Muscle layer of colon (tissue), 2 donors: Measurements from ENCODE around the gene THAP4.

Experiments used
- H3K27ac ChIP-seq: one replicate; pipeline ENCODE4 v1.7.0; 2013; ENCODE audit warnings: low read depth, mild to moderate bottlenecking, low read length, moderate library complexity
- H3K27me3 ChIP-seq, 2 donors: one replicate each; pipeline ENCODE4 v1.7.0; 2013; ENCODE audit warnings: low read length in 2 of 2, mild to moderate bottlenecking in 2 of 2; ENCODE audit not compliant: insufficient read depth in 2 of 2, control insufficient read depth in 1 of 2
- H3K36me3 ChIP-seq: one replicate; pipeline ENCODE4 v1.7.0; 2013; ENCODE audit warnings: mild to moderate bottlenecking, low read length; ENCODE audit not compliant: insufficient read depth
- H3K4me1 ChIP-seq: one replicate; pipeline ENCODE4 v1.7.0; 2013; ENCODE audit warnings: mild to moderate bottlenecking, low read length; ENCODE audit not compliant: insufficient read depth
- H3K4me3 ChIP-seq, 2 donors: one replicate each; pipeline ENCODE4 v1.7.0; 2013; ENCODE audit warnings: low read length in 2 of 2, low read depth in 1 of 2, mild to moderate bottlenecking in 1 of 2, moderate library complexity in 1 of 2
- H3K9ac ChIP-seq: one replicate; pipeline ENCODE4 v1.7.0; 2013; ENCODE audit warnings: low read length
- H3K9me3 ChIP-seq: one replicate; pipeline ENCODE4 v1.7.0; 2013; ENCODE audit warnings: mild to moderate bottlenecking, low read length
- donor health status: abdominal sarcoma.
- donor health status: Adenocarcinoma of cecum.

The THAP4 gene

GRCh38 chr2:241554610-241555322 is 82.2 kb downstream of the THAP4 start:
- Histone ChIP-seq H3K27ac (no peak overlapping the region), H3K4me3 (no peak overlapping the region), H3K9ac (no peak overlapping the region), H3K27me3 (peaks cover 0 to 6% of the 10 kb centered on the region in 2 donors), H3K9me3 (no peaks in the 10 kb centered on the region), H3K4me1 (peaks cover 13% of the 10 kb centered on the region), H3K36me3 (no peaks in the 10 kb centered on the region)

- H3K27me3 ChIP-seq, result peaks cover 0 to 6% of the 10 kb centered on the region in 2 donors
These were observed 83.0 kb downstream of the THAP4 start for GRCh38 chr2:241553981-241554380.

GRCh38 chr2:241553512-241553830 is 83.5 kb downstream of the THAP4 start:
- H3K4me1 ChIP-seq, result peaks cover 12% of the 10 kb centered on the region
- H3K36me3 ChIP-seq, result no peaks in the 10 kb centered on the region
- peaks cover 0 to 6% of the 10 kb centered on the region in 2 donors for H3K27me3 ChIP-seq
- H3K27ac ChIP-seq, result no peak overlapping the region
- no peaks in the 10 kb centered on the region for H3K9me3 ChIP-seq
- H3K4me3 ChIP-seq, result no peak overlapping the region
- H3K9ac ChIP-seq, result no peak overlapping the region

More at GRCh38 chr2:241553981-241554380, 83.0 kb downstream of the THAP4 start:
- peaks cover 12% of the 10 kb centered on the region for H3K4me1 ChIP-seq
- no peak overlapping the region for H3K9ac ChIP-seq
- no peaks in the 10 kb centered on the region for H3K36me3 ChIP-seq
- no peak overlapping the region for H3K4me3 ChIP-seq
- H3K27ac ChIP-seq, result no peak overlapping the region
- H3K9me3 ChIP-seq, result no peaks in the 10 kb centered on the region

GRCh38 chr2:241551998-241552737 is 84.8 kb downstream of the THAP4 start:
- Histone ChIP-seq H3K9ac (no peak overlapping the region), H3K27me3 (peaks cover 0 to 6% of the 10 kb centered on the region in 2 donors), H3K27ac (no peak overlapping the region), H3K36me3 (no peaks in the 10 kb centered on the region), H3K4me1 (peaks cover 12% of the 10 kb centered on the region), H3K4me3 (no peak overlapping the region), H3K9me3 (no peaks in the 10 kb centered on the region)

- Histone ChIP-seq H3K36me3 (no peaks in the 10 kb centered on the region), H3K27ac (no peak overlapping the region), H3K4me3 (no peak overlapping the region), H3K9ac (no peak overlapping the region), H3K4me1 (peaks cover 12% of the 10 kb centered on the region), H3K27me3 (peaks cover 0 to 6% of the 10 kb centered on the region in 2 donors), H3K9me3 (no peaks in the 10 kb centered on the region)
These were observed 85.4 kb downstream of the THAP4 start for GRCh38 chr2:241551599-241551997.

- Histone ChIP-seq H3K27ac (no peak overlapping the region), H3K4me3 (no peak overlapping the region), H3K4me1 (peaks cover 12% of the 10 kb centered on the region), H3K9me3 (no peaks in the 10 kb centered on the region), H3K36me3 (no peaks in the 10 kb centered on the region), H3K9ac (no peak overlapping the region), H3K27me3 (peaks cover 0 to 7% of the 10 kb centered on the region in 2 donors)
These were observed 86.1 kb downstream of the THAP4 start for GRCh38 chr2:241550616-241551580.

GRCh38 chr2:241548451-241548835 is 88.5 kb downstream of the THAP4 start:
- Histone ChIP-seq H3K4me3 (no peak overlapping the region), H3K9ac (no peak overlapping the region), H3K27me3 (peaks cover 0 to 16% of the 10 kb centered on the region in 2 donors), H3K36me3 (no peaks in the 10 kb centered on the region), H3K9me3 (no peaks in the 10 kb centered on the region), H3K27ac (no peak overlapping the region), H3K4me1 (peaks cover 12% of the 10 kb centered on the region)

GRCh38 chr2:241547781-241548450 is 89.0 kb downstream of the THAP4 start:
- no peaks in the 10 kb centered on the region for H3K36me3 ChIP-seq
- no peak overlapping the region for H3K27ac ChIP-seq
- H3K27me3 ChIP-seq, result peaks cover 0 to 20% of the 10 kb centered on the region in 2 donors
- H3K9me3 ChIP-seq, result no peaks in the 10 kb centered on the region
- no peak overlapping the region for H3K4me3 ChIP-seq
- H3K9ac ChIP-seq, result no peak overlapping the region
- H3K4me1 ChIP-seq, result peaks cover 12% of the 10 kb centered on the region

GRCh38 chr2:241546771-241547498 is 90.0 kb downstream of the THAP4 start:
- Histone ChIP-seq H3K9me3 (no peaks in the 10 kb centered on the region), H3K9ac (no peak overlapping the region), H3K27ac (no peak overlapping the region)

More at GRCh38 chr2:241546771-241547498, 90.0 kb downstream of the THAP4 start:
- H3K4me1 ChIP-seq, result peaks cover 12% of the 10 kb centered on the region
- H3K4me3 ChIP-seq, result no peak overlapping the region
- H3K36me3 ChIP-seq, result no peaks in the 10 kb centered on the region
- peaks cover 0 to 24% of the 10 kb centered on the region in 2 donors for H3K27me3 ChIP-seq
